ENCODE data around the gene STAMBP. TPM values are rescaled to one million over a fixed set of nuclear protein-coding genes. Genes with fewer than 3 reads are reported as not detected.
"Not testable (repeated sequence)": the region's sequence is repeated elsewhere in the genome, so short reads cannot be mapped to it uniquely, and the experiment has no call there.

STAMBP gene
- total RNA-seq, 2 experiments from 2014 or later, result 37.2 to 38.4 TPM

DNA sequence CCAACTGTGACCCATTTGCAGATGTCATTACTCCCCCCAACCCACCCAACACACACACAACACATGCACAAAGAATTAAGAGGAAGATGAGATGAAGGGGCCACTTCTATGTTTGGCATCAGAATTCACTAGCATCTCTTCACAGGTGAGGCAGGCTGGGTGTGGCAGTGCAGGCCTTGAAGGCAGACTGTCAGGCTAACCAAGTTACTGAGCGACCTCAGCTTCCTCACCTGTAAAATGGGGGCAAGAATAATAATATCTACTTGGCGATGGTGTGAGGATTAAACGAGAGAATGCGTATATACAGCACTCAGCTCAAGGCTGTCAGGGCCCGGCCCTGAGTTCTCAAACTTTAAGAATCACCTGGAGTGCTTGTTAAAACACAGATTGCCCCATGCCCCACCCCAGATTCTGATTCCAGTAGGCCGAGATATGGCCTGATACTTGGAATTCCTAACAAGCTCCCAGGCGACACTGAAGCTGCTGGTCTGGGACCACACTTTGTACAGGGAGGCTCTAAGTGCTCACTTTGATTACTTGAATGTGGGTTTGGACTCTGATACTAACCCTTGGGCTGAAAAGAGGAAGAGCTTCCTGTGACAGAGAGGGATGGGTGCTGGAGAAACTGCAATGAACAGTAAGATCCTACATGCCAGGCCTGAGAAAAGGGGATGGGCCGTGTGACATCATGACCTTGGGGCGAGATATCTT lies 65.2 kb downstream of the STAMBP start:
- H3K27ac Mint-ChIP-seq, result no peak overlapping the region
- no peak overlapping the region for H3K4me3 Mint-ChIP-seq
- H3K36me3 Mint-ChIP-seq (ENCODE audit: low read depth), result no peaks in the 10 kb centered on the region
- H3K27me3 Mint-ChIP-seq, result peaks cover 2% of the 10 kb centered on the region
- ChIA-PET POLR2A (no interaction called here), CTCF (interaction anchor here (1.2 to 1.7 kb wide), 3 partner anchors 14 to 70 kb away, joined by 3 to 4 read pairs (median 3); no protein-coding TSS in a partner anchor)
- H3K4me1 Mint-ChIP-seq, result peaks cover 43% of the 10 kb centered on the region
- H3K9me3 Mint-ChIP-seq, result no peaks in the 10 kb centered on the region
- no peak for DNase-seq

DNA sequence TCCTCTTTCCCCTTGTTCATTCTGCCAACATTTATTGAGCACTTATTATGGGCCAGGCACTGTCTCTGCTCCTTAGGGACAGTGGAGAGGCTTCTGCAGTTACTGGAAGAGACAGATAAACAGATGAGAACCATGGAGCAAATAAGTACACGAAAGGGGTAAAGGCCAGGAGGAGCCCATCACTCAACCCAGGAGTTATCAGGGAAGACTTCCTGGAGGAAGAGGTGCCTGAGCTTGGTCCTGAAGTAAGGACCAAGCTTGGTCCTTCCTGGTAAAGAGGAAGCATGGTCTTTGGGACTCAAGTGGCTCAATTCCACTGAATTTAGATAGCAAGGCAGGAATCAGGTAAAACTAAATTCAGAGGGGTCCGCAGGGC lies 65.7 kb downstream of the STAMBP start:
- DNase-seq, result no peak
- no peak overlapping the region for H3K27ac Mint-ChIP-seq
- no peak overlapping the region for H3K4me3 Mint-ChIP-seq
- H3K36me3 Mint-ChIP-seq (ENCODE audit: low read depth), result no peaks in the 10 kb centered on the region
- H3K27me3 Mint-ChIP-seq, result peaks cover 2% of the 10 kb centered on the region
- no peaks in the 10 kb centered on the region for H3K9me3 Mint-ChIP-seq
- H3K4me1 Mint-ChIP-seq, result peaks cover 43% of the 10 kb centered on the region
- CTCF ChIA-PET, result interaction anchor here (0.7 to 1.7 kb wide), 4 partner anchors 9 to 70 kb away, joined by 3 to 4 read pairs (median 3); no protein-coding TSS in a partner anchor
- POLR2A ChIA-PET, result no interaction called here

DNA sequence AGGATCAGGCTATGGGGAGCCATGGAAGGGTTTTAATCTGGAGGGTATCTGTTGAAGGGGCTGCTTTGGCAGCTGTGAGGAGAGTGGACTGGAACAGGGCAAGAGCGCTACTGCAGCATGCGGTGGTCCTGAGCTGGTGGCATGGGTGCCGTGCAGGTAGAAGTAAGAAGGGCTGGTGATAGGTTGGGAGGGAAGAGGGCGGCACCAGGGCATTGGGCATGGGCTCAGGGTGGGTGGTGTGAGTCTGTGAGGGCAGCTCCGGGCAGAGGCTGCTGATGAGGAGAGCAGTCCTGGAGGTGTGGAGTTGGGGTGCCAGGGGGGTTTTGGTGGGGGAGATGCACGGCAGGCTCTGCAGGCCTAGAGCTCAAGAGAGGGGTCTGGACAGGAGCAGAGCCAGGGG lies 66.1 kb downstream of the STAMBP start:
- ChIA-PET CTCF (interaction anchor here (0.7 to 1.3 kb wide), 3 partner anchors 10 to 71 kb away, joined by 3 to 4 read pairs (median 3); no protein-coding TSS in a partner anchor), POLR2A (no interaction called here)
- no peak for DNase-seq
- Mint-ChIP-seq H3K9me3 (no peaks in the 10 kb centered on the region), H3K27me3 (peaks cover 2% of the 10 kb centered on the region), H3K27ac (peak overlapping the region; percentile 10), H3K4me3 (no peak overlapping the region), H3K4me1 (peaks cover 43% of the 10 kb centered on the region), H3K36me3 (ENCODE audit: low read depth) (no peaks in the 10 kb centered on the region)

DNA sequence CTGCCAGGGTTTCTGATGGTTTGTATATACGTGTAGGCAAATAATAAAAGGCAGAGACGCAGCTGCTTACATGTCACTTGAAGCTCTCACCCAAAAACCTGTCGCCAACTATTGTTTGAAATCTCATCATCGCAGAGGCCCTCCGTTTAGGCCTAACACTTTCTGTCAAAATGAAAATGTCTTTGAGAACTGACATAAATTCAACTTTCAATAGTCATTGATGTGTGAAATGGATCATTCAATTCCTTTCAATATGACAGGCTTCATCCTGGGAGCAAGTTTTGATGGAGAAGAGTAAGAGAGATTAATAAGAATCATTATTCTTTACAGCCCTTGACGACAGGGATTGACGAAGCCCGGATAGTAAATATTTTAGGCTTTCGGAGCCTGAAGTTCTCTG lies 66.7 kb downstream of the STAMBP start:
- Mint-ChIP-seq H3K27ac (no peak overlapping the region), H3K9me3 (no peaks in the 10 kb centered on the region), H3K4me3 (no peak overlapping the region), H3K36me3 (ENCODE audit: low read depth) (no peaks in the 10 kb centered on the region), H3K27me3 (no peaks in the 10 kb centered on the region), H3K4me1 (peaks cover 43% of the 10 kb centered on the region)
- ChIA-PET POLR2A (no interaction called here), CTCF (interaction anchor here (1.1 to 2.2 kb wide), 3 partner anchors 11 to 32 kb away, joined by 3 to 4 read pairs (median 3); no protein-coding TSS in a partner anchor)
- no peak for DNase-seq

DNA sequence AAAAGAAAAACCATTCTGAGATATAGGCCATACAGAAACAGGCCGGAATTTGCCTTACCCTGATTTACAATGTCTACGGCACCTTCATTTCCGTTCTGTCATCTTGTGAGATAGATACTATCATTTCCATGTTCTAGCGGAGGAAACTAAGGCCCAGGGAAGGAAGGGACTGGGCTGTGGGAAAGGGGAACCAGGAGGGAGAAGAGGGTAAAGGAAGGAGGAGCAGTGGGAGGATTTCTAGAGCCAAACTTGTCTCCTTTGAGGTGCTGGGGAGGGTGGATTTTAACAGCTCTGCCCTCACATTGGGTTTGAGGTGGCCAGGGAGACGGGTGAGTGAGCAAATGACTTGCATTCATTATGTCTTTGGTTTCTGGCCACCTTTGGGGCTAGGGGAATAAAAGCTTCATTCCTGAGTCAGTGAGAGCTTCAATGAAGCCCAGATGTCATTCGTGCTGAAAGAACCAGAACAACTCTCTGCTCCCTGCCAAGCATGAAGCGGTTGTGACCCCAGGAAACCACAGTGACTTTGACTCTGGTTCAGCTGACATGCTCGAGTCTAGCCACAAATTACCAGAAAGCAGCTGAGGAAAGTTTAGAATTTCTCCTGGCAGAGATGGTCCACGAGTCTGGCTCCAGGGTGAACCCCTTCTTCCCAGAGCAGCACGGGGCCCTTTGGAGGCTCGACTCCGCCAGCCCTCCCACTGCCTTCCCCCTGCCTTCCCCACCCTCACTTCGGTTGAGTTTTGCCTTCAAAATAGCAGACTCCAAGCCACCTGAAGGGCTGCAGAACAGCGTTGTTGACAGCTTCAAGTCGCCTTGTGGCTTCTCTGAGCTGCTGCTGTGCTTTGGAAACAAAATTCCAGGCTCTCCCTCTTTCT lies 67.8 kb downstream of the STAMBP start:
- H3K9me3 Mint-ChIP-seq, result no peaks in the 10 kb centered on the region
- POLR2A ChIA-PET, result no interaction called here
- peak overlapping the region; percentile 87 for H3K27ac Mint-ChIP-seq
- DNase-seq, result peak; percentile 64
- CTCF ChIA-PET, result interaction anchor here (0.6 to 2.2 kb wide), 8 partner anchors 10 to 217 kb away, joined by 3 to 7 read pairs (median 4); no protein-coding TSS in a partner anchor
- H3K4me3 Mint-ChIP-seq, result peak overlapping the region; percentile 42
- no peaks in the 10 kb centered on the region for H3K27me3 Mint-ChIP-seq
- H3K4me1 Mint-ChIP-seq, result peaks cover 44% of the 10 kb centered on the region
- H3K36me3 Mint-ChIP-seq (ENCODE audit: low read depth), result no peaks in the 10 kb centered on the region

DNA sequence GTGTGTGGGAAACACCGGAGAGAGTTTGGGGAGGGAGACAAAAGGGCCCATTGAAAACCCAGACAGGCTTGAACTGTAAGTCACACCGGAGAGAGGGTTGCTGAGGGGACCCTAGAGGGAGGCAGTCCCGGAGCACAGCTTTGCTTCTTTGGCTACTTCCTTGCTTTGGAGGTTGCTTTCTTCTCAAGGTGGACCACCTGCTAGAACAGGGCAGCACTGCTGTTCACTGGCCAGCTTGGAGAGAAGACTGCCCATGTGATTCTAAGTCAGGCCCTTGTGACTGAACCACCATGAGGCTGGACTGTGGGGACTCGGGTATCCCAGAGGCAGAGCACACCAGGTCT lies 68.5 kb downstream of the STAMBP start:
- POLR2A ChIA-PET, result no interaction called here
- H3K4me1 Mint-ChIP-seq, result peaks cover 50% of the 10 kb centered on the region
- peaks cover 2% of the 10 kb centered on the region for H3K27me3 Mint-ChIP-seq
- no peak for DNase-seq
- H3K9me3 Mint-ChIP-seq, result no peaks in the 10 kb centered on the region
- CTCF ChIA-PET, result interaction anchor here (0.6 to 2.2 kb wide), 5 partner anchors 11 to 217 kb away, joined by 3 to 7 read pairs (median 4); no protein-coding TSS in a partner anchor
- no peaks in the 10 kb centered on the region for H3K36me3 Mint-ChIP-seq (ENCODE audit: low read depth)
- no peak overlapping the region for H3K4me3 Mint-ChIP-seq
- peak overlapping the region; percentile 87 for H3K27ac Mint-ChIP-seq

DNA sequence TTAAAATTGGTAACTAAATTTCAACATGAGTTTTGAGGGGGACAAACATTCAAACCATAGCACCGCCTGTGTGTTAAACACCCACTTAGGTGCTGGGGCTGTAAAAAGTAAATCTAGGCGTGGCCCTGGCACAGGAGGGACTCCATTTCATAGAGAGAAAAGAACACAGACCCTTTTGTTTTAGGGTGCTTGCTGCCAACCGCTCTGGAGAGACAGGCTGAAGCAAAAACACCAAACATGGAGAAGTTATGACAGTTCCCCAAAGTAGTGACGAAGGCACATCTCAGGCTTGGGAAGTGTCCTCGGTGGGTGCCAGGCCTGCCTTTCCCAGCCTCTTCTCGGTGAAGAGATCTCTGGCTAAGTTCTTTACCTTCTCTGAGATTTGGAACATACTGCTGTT lies 69.2 kb downstream of the STAMBP start:
- Mint-ChIP-seq H3K27me3 (peaks cover 2% of the 10 kb centered on the region), H3K36me3 (ENCODE audit: low read depth) (no peaks in the 10 kb centered on the region), H3K4me3 (no peak overlapping the region), H3K27ac (no peak overlapping the region), H3K9me3 (no peaks in the 10 kb centered on the region), H3K4me1 (peaks cover 54% of the 10 kb centered on the region)
- no peak for DNase-seq
- ChIA-PET POLR2A (no interaction called here), CTCF (no interaction called here)

DNA sequence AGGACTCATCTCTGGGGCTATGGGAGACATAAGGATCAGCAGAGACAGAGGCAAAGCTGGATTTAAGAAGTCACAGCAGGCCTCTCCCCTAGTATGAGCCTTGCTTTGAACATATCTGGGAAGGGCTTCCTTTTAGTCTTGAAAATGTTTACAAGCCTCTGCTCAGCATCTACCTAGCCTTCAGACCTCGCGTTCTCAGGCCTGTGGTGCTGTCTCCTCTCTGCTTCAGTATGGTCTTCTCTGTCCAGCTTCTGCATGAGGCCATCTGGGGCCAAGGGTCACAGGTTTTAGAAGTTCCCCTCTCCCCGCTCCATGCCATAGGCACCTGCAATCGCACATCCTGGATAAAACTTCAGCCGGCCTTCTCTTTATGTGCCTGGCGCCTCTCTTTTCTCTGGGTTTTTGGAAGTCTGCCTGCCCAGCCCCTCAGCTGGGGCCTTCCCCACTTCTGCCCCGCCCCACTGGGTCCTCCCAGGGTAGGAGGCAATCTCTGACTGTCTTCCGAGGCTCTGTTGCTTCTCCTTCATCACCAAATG lies 71.1 kb downstream of the STAMBP start:
- H3K27ac Mint-ChIP-seq, result no peak overlapping the region
- CTCF ChIA-PET, result interaction anchor here (1.0 to 2.6 kb wide), 2 partner anchors 9 kb away, joined by 3 to 7 read pairs; no protein-coding TSS in a partner anchor
- H3K4me1 Mint-ChIP-seq, result peaks cover 42% of the 10 kb centered on the region
- DNase-seq, result no peak
- peaks cover 2% of the 10 kb centered on the region for H3K27me3 Mint-ChIP-seq
- no peak overlapping the region for H3K4me3 Mint-ChIP-seq
- POLR2A ChIA-PET, result interaction anchor here (0.7 kb wide), 1 partner anchor 44 kb away, joined by 3 read pairs; no protein-coding TSS in a partner anchor
- no peaks in the 10 kb centered on the region for H3K9me3 Mint-ChIP-seq
- H3K36me3 Mint-ChIP-seq (ENCODE audit: low read depth), result no peaks in the 10 kb centered on the region

DNA sequence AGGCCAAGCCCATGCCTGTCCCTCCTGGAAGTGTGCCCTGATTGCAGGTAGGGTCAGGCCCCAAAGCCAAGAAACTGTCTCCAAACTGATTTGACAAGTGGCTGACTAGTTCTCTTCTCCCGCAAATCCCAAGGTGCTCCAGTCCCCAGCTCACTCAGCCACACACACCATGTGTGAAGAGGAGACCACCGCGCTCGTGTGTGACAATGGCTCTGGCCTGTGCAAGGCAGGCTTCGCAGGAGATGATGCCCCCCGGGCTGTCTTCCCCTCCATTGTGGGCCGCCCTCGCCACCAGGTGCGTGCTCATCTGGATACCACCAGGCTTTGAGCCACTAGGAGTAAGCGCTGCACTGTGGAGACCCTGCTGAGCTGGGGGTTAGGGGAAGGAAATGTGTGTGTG lies 72.4 kb downstream of the STAMBP start:
- H3K27me3 Mint-ChIP-seq, result peaks cover 2% of the 10 kb centered on the region
- POLR2A ChIA-PET, result no interaction called here
- CTCF ChIA-PET, result interaction anchor here (2.6 kb wide), 1 partner anchor 10 kb away, joined by 7 read pairs; no protein-coding TSS in a partner anchor
- peaks cover 29% of the 10 kb centered on the region for H3K4me1 Mint-ChIP-seq
- no peaks in the 10 kb centered on the region for H3K9me3 Mint-ChIP-seq
- no peaks in the 10 kb centered on the region for H3K36me3 Mint-ChIP-seq (ENCODE audit: low read depth)
- DNase-seq, result no peak
- no peak overlapping the region for H3K4me3 Mint-ChIP-seq
- H3K27ac Mint-ChIP-seq, result no peak overlapping the region

DNA sequence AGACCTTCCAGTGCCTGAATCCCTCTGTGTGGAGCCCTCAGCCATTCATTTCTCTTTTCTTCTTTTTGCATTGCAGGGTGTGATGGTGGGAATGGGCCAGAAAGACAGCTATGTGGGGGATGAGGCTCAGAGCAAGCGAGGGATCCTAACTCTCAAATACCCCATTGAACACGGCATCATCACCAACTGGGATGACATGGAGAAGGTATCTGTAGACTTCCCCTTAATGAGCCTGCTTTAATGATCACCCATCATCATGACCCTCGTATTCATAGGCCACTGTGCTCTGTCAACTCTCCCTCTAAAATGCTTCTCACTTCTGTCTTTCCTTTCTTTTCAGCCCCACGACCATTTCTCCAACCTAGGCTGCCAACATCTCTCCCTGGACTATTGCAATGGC lies 73.5 kb downstream of the STAMBP start:
- ChIA-PET CTCF (interaction anchor here (2.0 kb wide), 1 partner anchor 85 kb away, joined by 4 read pairs; no protein-coding TSS in a partner anchor), POLR2A (interaction anchor here (0.6 kb wide), 1 partner anchor 28 kb away, joined by 5 read pairs; no protein-coding TSS in a partner anchor)
- Mint-ChIP-seq H3K36me3 (ENCODE audit: low read depth) (no peaks in the 10 kb centered on the region), H3K27me3 (peaks cover 2% of the 10 kb centered on the region), H3K27ac (no peak overlapping the region), H3K4me3 (no peak overlapping the region), H3K9me3 (no peaks in the 10 kb centered on the region), H3K4me1 (peaks cover 17% of the 10 kb centered on the region)
- DNase-seq, result no peak

DNA sequence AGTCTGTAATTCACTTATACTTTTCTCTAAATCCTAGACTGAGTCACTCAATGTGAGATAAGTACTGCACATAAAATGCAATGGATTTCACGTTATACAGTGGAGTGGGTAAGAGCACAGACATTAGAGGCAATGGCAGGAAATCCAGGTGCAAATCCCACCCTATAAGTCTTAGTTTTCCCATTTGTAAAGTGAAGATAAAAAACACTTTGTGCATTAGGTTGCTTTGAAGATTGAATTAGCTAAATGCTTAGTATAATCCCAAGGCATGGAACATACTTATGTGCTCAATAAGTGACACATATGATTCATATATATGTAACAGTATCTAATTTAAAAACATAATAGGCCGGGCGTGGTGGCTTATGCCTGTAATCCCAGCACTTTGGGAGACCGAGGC lies 74.6 kb downstream of the STAMBP start:
- POLR2A ChIA-PET, result no interaction called here
- CTCF ChIA-PET, result interaction anchor here (2.0 kb wide), 1 partner anchor 84 kb away, joined by 4 read pairs; no protein-coding TSS in a partner anchor
- H3K4me3 Mint-ChIP-seq, result no peak overlapping the region
- H3K27ac Mint-ChIP-seq, result no peak overlapping the region
- H3K36me3 Mint-ChIP-seq (ENCODE audit: low read depth), result no peaks in the 10 kb centered on the region
- peaks cover 2% of the 10 kb centered on the region for H3K27me3 Mint-ChIP-seq
- no peak for DNase-seq
- peaks cover 15% of the 10 kb centered on the region for H3K4me1 Mint-ChIP-seq
- no peaks in the 10 kb centered on the region for H3K9me3 Mint-ChIP-seq

DNA sequence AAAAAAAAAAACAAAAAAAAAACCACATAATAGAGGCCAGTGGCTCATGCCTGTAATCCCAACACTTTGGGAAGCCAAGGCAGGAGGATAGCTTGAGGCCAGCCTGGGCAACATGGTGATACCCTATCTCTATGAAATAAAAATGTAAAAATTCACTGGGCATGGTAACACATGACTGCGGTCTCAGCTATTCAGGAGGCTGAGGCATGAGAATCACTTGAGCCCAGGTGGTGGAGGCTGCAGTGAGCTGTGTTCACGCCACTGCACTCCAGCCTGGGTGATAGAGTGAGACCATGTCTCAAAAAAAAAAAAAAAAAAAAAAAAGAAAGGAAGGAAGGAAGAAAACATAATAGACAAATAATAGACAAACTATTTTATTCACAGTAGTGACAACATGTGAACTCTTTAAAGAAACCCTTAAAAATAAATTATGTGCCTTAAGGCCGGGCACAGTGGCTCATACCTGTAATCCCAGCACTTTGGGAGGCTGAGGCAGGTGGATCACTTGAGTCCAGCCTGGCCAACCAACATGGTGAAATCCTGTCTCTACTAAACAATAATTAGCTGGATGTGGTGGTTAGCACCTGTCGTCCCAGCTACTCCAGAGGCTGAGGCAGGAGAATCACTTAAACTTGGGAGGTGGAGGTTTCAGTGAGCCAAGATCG lies 75.3 kb downstream of the STAMBP start:
- POLR2A ChIA-PET, result not testable (repeated sequence)

More for the DNA sequence above, 75.3 kb downstream of the STAMBP start:
- H3K27me3 Mint-ChIP-seq; H3K36me3 Mint-ChIP-seq (ENCODE audit: low read depth); H3K9me3 Mint-ChIP-seq; H3K4me3 Mint-ChIP-seq; H3K27ac Mint-ChIP-seq; DNase-seq: not testable (repeated sequence)
- CTCF ChIA-PET, result interaction anchor here (1.2 to 2.0 kb wide), 2 partner anchors 83 to 294 kb away, joined by 3 to 4 read pairs; partner anchors contain the start of gene MTHFD2
- H3K4me1 Mint-ChIP-seq, result peaks cover 15% of the 10 kb centered on the region

All from activated CD4-positive, alpha-beta T cell treated with anti-CD3 and anti-CD28 coated beads, Interleukin-2, amount 10 ng/mL, durations not matched to agents 7 days and 5 days (primary cell).